Measurements from ENCODE around the gene EEF2KMT.
"Not testable (repeated sequence)": the region's sequence is repeated elsewhere in the genome, so short reads cannot be mapped to it uniquely, and the experiment has no call there.

The EEF2KMT gene
- 2.5 to 5.6 reads per million in 2 donors for total RNA-seq

DNA sequence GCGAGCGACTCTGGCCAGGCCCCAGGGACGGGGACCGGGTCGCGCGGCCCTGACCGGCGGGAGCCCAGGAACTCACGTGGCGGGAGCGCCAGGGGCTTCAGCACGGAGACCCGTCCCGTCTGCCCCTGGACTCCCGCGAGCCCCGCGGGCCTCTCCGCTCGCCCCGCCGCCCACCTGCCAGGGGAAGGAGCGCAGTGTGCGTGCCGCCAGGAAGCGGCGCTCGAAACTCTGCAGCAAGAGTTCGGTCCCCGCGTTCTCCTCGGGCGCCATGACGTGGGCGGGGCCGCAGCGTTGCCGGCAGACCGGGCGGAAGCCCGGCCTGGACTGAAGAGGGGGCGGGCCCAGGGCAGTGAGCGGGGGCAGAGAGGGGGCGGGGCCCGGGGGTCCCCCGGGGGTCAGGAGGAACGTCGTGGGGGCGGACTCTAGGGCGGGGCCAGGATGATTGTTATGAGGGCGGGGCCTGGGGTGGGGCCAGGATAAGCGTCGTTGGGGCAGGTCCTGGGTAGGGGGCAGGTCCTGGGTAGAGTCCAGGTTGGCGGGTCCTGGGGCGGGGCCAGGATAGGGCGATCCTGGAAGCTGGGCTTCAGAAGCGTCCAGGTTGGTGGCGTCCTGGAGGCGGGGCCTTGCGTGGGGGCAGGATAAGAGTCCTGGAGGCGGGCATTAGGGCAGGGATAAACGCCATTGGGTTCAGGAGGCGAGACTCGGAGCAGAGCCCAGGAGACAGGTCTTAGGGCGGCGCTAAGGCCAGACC lies at the start of gene EEF2KMT:
TSS of gene EEF2KMT (minus strand) at position 326 of the 751 bp plus-strand sequence. CDS start at position 270, 56 bp downstream.
- DNase-seq: peak in 4 of 5 experiments; percentile 82 to 97 (median 90)

- DNase-seq: not testable (repeated sequence)
Measured at GRCh38 chr16:5144621-5144956, 47.0 kb upstream of the EEF2KMT start.

GRCh38 chr16:5143761-5144620 lies 46.4 kb upstream of the EEF2KMT start:
- DNase-seq: no peak

GRCh38 chr16:5140151-5140550 lies 42.6 kb upstream of the EEF2KMT start:
- not testable (repeated sequence) for DNase-seq

- DNase-seq: not testable (repeated sequence)
Measured at GRCh38 chr16:5134739-5135452, 37.3 kb upstream of the EEF2KMT start.

GRCh38 chr16:5132915-5133600 lies 35.5 kb upstream of the EEF2KMT start:
- DNase-seq: not testable (repeated sequence)

- not testable (repeated sequence) for DNase-seq
Measured at GRCh38 chr16:5131467-5132004, 33.9 kb upstream of the EEF2KMT start.

GRCh38 chr16:5117300-5118087 lies 19.9 kb upstream of the EEF2KMT start:
- DNase-seq: peak in 3 of 5 experiments; percentile 38 to 84 (median 55)

DNA sequence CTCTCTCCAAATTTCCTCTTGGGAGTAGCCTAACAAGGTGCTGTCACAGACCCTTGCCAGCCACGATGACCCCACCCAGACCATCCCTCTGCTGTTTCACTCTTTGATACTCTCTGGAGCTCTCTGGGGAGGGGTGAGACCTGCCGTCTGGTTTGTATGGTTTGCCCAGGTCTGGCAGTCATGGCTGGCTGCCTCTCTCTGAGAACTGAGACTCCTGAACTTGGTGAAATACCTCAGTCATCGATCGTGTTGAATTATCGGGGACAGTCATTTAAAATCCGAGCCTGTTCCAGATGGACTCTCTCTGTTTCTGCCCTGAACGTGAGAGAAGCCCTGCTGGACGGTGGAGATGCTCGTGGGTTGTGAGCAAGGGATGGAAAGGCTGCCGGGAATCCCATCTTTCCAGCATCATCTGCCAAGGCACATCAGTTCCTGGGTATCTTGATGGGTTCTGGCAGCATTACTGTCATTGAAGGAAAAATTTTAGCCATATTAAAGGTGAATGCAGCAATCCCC lies 19.2 kb upstream of the EEF2KMT start:
- DNase-seq: not testable (repeated sequence)

- not testable (repeated sequence) for DNase-seq
Measured at GRCh38 chr16:5110933-5111332, 13.3 kb upstream of the EEF2KMT start.

DNA sequence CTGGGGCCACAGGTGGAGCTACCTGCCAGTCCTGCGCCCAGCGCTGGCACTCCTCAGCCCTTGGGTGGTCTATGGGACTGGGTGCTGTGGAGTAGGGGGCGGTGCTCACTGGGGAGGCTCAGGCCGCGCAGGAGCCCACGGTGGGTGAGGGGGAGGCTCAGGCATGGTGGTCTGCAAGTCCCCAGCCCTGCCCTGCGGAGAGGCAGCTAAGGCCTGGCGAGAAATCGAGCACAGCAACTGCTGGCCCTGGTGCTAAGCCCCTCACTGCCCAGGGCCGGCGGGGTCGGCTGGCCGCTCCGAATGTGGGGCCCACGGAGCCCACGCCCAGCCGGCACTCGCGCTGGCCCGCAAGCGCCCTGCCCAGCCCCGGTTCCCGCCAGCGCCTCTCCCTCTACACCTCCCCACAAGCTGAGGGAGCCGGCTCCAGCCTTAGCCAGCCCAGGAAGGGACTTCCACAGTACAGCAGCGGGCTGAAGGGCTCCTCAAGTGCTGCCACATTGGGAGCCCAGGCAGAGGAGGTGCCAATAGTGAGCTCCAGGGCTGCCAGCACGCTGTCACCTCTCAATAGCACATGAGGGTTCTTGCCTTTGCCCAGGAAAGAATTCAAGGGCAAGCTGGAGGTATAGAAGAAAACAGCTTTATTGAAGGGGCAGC lies 11.0 kb upstream of the EEF2KMT start:
- no peak for DNase-seq

GRCh38 chr16:5105039-5105438 lies 7.4 kb upstream of the EEF2KMT start:
- DNase-seq: not testable (repeated sequence)

DNA sequence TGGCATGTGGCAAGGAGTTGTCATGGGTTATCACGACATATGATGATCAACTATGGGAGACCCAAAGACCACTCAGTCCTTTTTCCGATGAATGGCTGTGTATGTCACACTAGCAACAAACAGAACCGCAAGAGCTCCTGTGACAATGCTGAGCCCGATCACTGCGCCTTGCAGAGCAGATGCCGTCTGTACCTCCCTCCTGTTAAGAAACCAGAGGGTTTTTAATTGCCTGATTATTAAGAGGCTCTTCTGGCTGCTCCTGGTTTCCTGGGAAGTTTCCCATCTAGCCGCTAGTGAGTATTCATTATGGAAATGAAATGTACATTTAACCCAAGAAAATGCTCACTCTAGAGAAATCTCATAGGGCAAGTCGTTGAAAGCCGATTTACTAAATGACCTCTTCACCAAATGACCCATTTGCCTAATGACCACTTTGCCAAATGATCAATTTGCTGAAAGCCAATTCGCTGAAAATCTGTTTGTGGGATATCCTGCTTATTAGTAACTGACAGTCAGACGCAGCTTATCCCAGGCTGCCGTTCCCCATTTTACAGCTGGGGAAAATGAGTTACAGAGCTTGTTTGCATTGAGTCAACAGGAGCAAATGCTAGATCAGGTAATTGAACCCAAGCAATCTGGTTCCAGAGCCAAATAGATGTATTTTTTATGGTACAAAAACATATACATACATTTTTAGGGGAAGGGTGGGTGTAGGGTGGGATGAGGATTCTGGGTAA lies 5.9 kb upstream of the EEF2KMT start:
- not testable (repeated sequence) for DNase-seq

DNA sequence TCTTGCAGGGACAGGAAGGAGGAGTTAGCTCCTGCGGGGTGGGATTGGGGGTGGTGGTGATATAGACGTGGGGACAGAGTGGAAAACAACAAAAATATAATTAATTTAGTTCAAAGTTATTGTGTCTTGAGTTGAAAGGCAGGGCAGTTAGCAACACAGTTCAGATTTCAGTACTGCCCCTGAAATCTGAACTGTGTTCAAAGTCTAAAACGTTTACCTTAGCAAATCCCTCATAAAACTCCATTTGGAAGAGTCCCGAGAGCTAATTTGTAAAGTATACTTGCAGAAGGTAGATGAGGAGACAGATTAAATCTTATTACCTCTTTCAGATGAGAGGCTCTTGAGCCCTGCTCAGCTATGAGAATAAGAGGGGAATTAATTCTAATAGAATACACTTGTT lies 1.6 kb upstream of the EEF2KMT start:
- not testable (repeated sequence) for DNase-seq

DNA sequence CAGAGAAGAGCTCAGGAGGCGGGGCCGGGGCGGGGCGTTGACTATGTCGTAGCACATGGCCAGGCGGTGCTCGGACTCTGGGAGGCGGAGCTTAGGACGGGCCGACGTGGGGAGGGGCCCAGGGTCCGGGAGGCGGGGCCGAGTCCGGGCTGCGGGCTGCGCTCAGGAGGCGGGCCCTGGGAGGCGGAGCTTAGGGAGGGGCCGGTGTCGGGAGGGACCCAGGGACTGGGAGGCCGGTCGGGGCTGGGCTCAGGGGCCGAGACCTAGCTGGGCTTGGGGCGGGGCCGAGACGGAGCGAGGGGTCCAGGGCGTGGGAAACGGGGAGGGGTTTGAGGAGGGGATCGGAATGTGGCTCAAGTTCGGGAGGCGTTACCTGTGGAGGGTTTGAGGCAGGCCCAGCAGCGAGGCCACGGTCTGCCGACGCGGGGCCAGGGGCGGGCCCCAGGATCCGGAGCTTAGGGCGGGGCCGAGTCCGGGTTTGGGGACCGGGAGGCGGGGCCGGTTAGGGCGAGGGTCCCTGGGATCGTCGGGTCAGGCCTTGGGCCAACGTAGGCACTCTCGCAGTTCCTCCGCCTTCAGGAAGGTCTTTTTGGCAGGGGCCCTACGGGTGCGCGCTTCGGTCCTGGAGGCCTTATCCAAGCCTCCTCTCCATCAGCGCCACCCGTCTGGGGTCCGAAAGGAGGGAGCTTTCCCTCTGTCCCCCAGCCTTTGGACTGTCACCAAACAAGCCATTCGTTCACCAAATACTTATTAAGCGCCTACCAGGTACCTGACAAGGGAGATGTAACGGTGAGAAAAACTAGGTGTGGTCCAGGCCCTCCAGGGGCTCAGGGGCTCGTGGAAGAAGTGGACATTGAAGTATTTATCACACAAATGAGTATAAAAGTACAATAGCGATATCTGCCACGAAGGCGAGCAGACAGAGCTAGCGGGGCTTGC lies 895 bp upstream of the EEF2KMT start:
- DNase-seq: peak; percentile 53 to 97 (median 90)

GRCh38 chr16:5097061-5097469 lies 530 bp downstream of the EEF2KMT start:
- DNase-seq: peak in 3 of 5 experiments; percentile 25 to 61 (median 36)

DNA sequence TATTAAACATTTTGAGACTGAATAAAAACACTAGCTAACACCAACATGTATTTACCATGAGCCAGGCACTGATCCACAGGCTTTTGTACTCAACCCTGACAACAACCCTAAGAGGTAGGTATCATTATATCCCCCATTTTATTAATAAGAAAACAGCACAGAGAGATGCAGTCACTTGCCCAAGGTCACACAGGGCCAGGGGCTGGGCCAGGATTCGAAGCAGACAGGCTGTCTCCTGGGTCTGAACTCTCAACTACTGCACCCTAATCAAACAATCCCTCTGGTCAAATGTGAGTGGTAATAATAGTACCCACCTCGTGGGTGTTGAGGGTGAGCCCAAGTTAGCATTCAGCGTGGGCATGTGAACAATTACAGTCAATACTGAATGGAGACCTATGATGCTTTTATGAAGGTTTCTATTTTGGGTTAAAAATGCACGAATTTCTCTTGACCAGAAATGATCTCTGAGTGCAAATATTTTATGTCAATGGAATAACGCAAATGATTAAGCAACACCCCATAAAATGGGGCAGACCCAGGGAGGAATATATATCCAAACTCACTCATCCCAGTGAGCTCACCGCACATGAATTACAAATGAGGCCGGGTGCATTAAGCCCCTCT lies 1.0 kb downstream of the EEF2KMT start:
- DNase-seq: not testable (repeated sequence)

Measured in T-helper 2 cell (primary cell).